Ramos (cell line): ENCODE results near the gene C13orf46.
"Not testable (repeated sequence)": the region's sequence is repeated elsewhere in the genome, so short reads cannot be mapped to it uniquely, and the experiment has no call there.

Experiments used
- in situ Hi-C: fragments of 300-500 bp; cut with MboI; formaldehyde crosslinking; loops from one replicate; pipeline ENCODE4 v1.14.3; 2022; ENCODE audit warnings: low sequenced_read_pairs; ENCODE audit not compliant: unreplicated experiment

C13orf46 gene

GRCh38 chr13:113973218-113974164 is at the start of gene C13orf46:
Gene C13orf46 (minus strand): TSS chr13:113974076. CDS start chr13:113973997, 79 bp downstream.
- in situ Hi-C loops = no loop called here

- in situ Hi-C loops = no loop called here
Observed at GRCh38 chr13:114022876-114023275, 49.0 kb upstream of the C13orf46 start.

GRCh38 chr13:114022309-114022669 is 48.4 kb upstream of the C13orf46 start:
- in situ Hi-C loops = no loop called here

- in situ Hi-C loops = no loop called here
Observed at GRCh38 chr13:114021464-114022308, 47.8 kb upstream of the C13orf46 start.

- in situ Hi-C loops = no loop called here
Observed at GRCh38 chr13:114020750-114021463, 47.0 kb upstream of the C13orf46 start.

- in situ Hi-C loops = not testable (repeated sequence)
Observed at GRCh38 chr13:114020134-114020533, 46.3 kb upstream of the C13orf46 start.

GRCh38 chr13:114019367-114019766 is 45.5 kb upstream of the C13orf46 start:
- in situ Hi-C loops = no loop called here

GRCh38 chr13:114018461-114019055 is 44.7 kb upstream of the C13orf46 start:
- in situ Hi-C loops = no loop called here

GRCh38 chr13:114017966-114018365 is 44.1 kb upstream of the C13orf46 start:
- in situ Hi-C loops = no loop called here

- in situ Hi-C loops = no loop called here
Observed at GRCh38 chr13:114017028-114017630, 43.3 kb upstream of the C13orf46 start.

GRCh38 chr13:114016321-114017027 is 42.6 kb upstream of the C13orf46 start:
- in situ Hi-C loops = no loop called here

- in situ Hi-C loops = no loop called here
Observed at GRCh38 chr13:114015969-114016295, 42.1 kb upstream of the C13orf46 start.

- in situ Hi-C loops = no loop called here
Observed at GRCh38 chr13:114015111-114015968, 41.5 kb upstream of the C13orf46 start.

- in situ Hi-C loops = no loop called here
Observed at GRCh38 chr13:114013952-114014629, 40.2 kb upstream of the C13orf46 start.

GRCh38 chr13:114013336-114013735 is 39.5 kb upstream of the C13orf46 start:
- in situ Hi-C loops = no loop called here

- in situ Hi-C loops = no loop called here
Observed at GRCh38 chr13:114012921-114013320, 39.0 kb upstream of the C13orf46 start.

GRCh38 chr13:114012141-114012540 is 38.3 kb upstream of the C13orf46 start:
- in situ Hi-C loops = no loop called here

GRCh38 chr13:114011226-114011625 is 37.4 kb upstream of the C13orf46 start:
- in situ Hi-C loops = no loop called here
